Suprapubic skin (tissue), 4 donors: ENCODE data around the gene DAO. TPM values are rescaled to one million over a fixed set of nuclear protein-coding genes. Genes with fewer than 3 reads are reported as not detected.
"Not testable (repeated sequence)": the region's sequence is repeated elsewhere in the genome, so short reads cannot be mapped to it uniquely, and the experiment has no call there.

Source experiments
- DNase-seq, 2 donors: peaks; one replicate each; pipeline ENCODE4 v3.0.0-alpha.2; 2019; ENCODE audit warnings: low spot score in 2 of 2
- H3K27ac ChIP-seq: fragments of 200-600 bp; sonication (generic); one replicate; pipeline ENCODE4 v1.5.1; 2019
- H3K27me3 ChIP-seq: fragments of 200-600 bp; sonication (generic); one replicate; pipeline ENCODE4 v1.5.1; 2019
- H3K36me3 ChIP-seq: fragments of 200-600 bp; sonication (generic); one replicate; pipeline ENCODE4 v1.5.1; 2019
- H3K4me1 ChIP-seq: fragments of 200-600 bp; sonication (generic); one replicate; pipeline ENCODE4 v1.5.1; 2019
- H3K4me3 ChIP-seq: fragments of 200-600 bp; sonication (generic); one replicate; pipeline ENCODE4 v1.5.1; 2019; ENCODE audit warnings: mild to moderate bottlenecking
- H3K9me3 ChIP-seq: fragments of 200-600 bp; sonication (generic); one replicate; pipeline ENCODE4 v1.5.1; 2019
- CTCF ChIP-seq, 2 donors: fragments of 200-600 bp in 1 of 2; fragments of 450-650 bp in 1 of 2; sonication (generic) in 1 of 2; IDR thresholded peaks; one replicate each; pipeline ENCODE4 v1.5.1; 2016 to 2019; ENCODE audit warnings: antibody characterized with exemption in 2 of 2, mild to moderate bottlenecking in 1 of 2, moderate library complexity in 1 of 2
- EP300 ChIP-seq: sonication (generic); formaldehyde crosslinking; IDR thresholded peaks from one replicate; pipeline ENCODE4 v1.6.1; 2017; ENCODE audit warnings: antibody characterized with exemption
- POLR2A ChIP-seq, 2 donors: fragments of 450-650 bp; IDR thresholded peaks; one replicate each; pipeline ENCODE4 v1.6.1; 2017; ENCODE audit warnings: antibody characterized with exemption in 2 of 2, mild to moderate bottlenecking in 2 of 2, moderate library complexity in 2 of 2
- POLR2AphosphoS5 ChIP-seq, 3 donors: sonication (generic); formaldehyde crosslinking; IDR thresholded peaks; one replicate each; pipeline ENCODE4 v1.6.1; 2017; ENCODE audit warnings: antibody characterized with exemption in 3 of 3
- WGBS: methylation state at CpG from one replicate; pipeline ENCODE4 v1.1.5; 2018; 5-methylcytosine and 5-hydroxymethylcytosine counted together
- total RNA-seq, 4 donors: library from RNA; depleted of rRNA; stranded (reverse); fragments of >200 nt; gene quantifications; one replicate each; pipeline ENCODE4 v1.1.0, GENCODE V29; 2016

The DAO gene
- total RNA-seq, 4 donors from 2014 or later: not detected

- DNase-seq: peak; percentile 77 to 83
- no peaks in the 10 kb centered on the region for H3K36me3 ChIP-seq
- 11% methylated on average over 18 of the region's 18 CpGs for WGBS
- no peaks in the 10 kb centered on the region for H3K27me3 ChIP-seq
- H3K9me3 ChIP-seq: no peaks in the 10 kb centered on the region
- peak overlapping the region; percentile 86 for H3K27ac ChIP-seq
- H3K4me1 ChIP-seq: peaks cover 47% of the 10 kb centered on the region
- TF ChIP-seq POLR2AphosphoS5 (IDR thresholded peaks at IDR 0.05) (no peak), CTCF (IDR thresholded peaks at IDR 0.05) (no peak), POLR2A (IDR thresholded peaks at IDR 0.05) (no peak), EP300 (no peak)
- peak overlapping the region; percentile 63 for H3K4me3 ChIP-seq
Observed at GRCh38 chr12:108858311-108859074, 21.4 kb upstream of the DAO start.

- not testable (repeated sequence) for H3K4me3 ChIP-seq, H3K27ac ChIP-seq
- 48% methylated on average over 6 of the region's 6 CpGs for WGBS
Observed at GRCh38 chr12:108859141-108859922, 20.6 kb upstream of the DAO start.

GRCh38 chr12:108859923-108860291, 20.0 kb upstream of the DAO start:
- Histone ChIP-seq H3K27me3 (no peaks in the 10 kb centered on the region), H3K36me3 (no peaks in the 10 kb centered on the region), H3K9me3 (no peaks in the 10 kb centered on the region), H3K27ac (no peak overlapping the region), H3K4me1 (peaks cover 34% of the 10 kb centered on the region), H3K4me3 (no peak overlapping the region)
- WGBS: 71% methylated on average over 1 of the region's 1 CpG
- no peak for DNase-seq
- TF ChIP-seq CTCF (IDR thresholded peaks at IDR 0.05): no peak
- TF ChIP-seq POLR2A (IDR thresholded peaks at IDR 0.05): no peak
- TF ChIP-seq POLR2AphosphoS5 (IDR thresholded peaks at IDR 0.05): no peak
- TF ChIP-seq EP300: no peak

More at GRCh38 chr12:108859141-108859922, 20.6 kb upstream of the DAO start:
- DNase-seq, H3K36me3 ChIP-seq, H3K9me3 ChIP-seq, H3K27me3 ChIP-seq: not testable (repeated sequence)
- H3K4me1 ChIP-seq: peaks cover 40% of the 10 kb centered on the region

- Histone ChIP-seq H3K27ac (no peak overlapping the region), H3K36me3 (no peaks in the 10 kb centered on the region), H3K9me3 (no peaks in the 10 kb centered on the region), H3K4me3 (no peak overlapping the region), H3K4me1 (peaks cover 31% of the 10 kb centered on the region), H3K27me3 (no peaks in the 10 kb centered on the region)
- no peak for DNase-seq
- WGBS: 82% methylated on average over 6 of the region's 6 CpGs
- TF ChIP-seq EP300 (no peak), POLR2AphosphoS5 (IDR thresholded peaks at IDR 0.05) (no peak), POLR2A (IDR thresholded peaks at IDR 0.05) (no peak), CTCF (IDR thresholded peaks at IDR 0.05) (no peak)
Observed at GRCh38 chr12:108860443-108860842, 19.4 kb upstream of the DAO start.

- TF ChIP-seq POLR2A (IDR thresholded peaks at IDR 0.05) (no peak), EP300 (no peak), POLR2AphosphoS5 (IDR thresholded peaks at IDR 0.05) (no peak), CTCF (IDR thresholded peaks at IDR 0.05) (no peak)
- Histone ChIP-seq H3K36me3 (no peaks in the 10 kb centered on the region), H3K9me3 (no peaks in the 10 kb centered on the region), H3K4me3 (no peak overlapping the region), H3K27ac (no peak overlapping the region), H3K27me3 (no peaks in the 10 kb centered on the region), H3K4me1 (peaks cover 18% of the 10 kb centered on the region)
- no peak for DNase-seq
- WGBS: 92% methylated on average over 6 of the region's 6 CpGs
Observed at GRCh38 chr12:108861878-108862587, 17.9 kb upstream of the DAO start.
